NCI-H128 (cell line): Measurements from ENCODE around the gene IGSF9B.

ENCODE experiments used
- DNase-seq: peaks from one replicate; lab custom pipeline; 2025; ENCODE audit not compliant: unreplicated experiment; lab: John Stamatoyannopoulos, UW

Gene IGSF9B

GRCh38 chr11:133922078-133922870 lies 34.5 kb downstream of the IGSF9B start:
- DNase-seq, result no peak

DNA sequence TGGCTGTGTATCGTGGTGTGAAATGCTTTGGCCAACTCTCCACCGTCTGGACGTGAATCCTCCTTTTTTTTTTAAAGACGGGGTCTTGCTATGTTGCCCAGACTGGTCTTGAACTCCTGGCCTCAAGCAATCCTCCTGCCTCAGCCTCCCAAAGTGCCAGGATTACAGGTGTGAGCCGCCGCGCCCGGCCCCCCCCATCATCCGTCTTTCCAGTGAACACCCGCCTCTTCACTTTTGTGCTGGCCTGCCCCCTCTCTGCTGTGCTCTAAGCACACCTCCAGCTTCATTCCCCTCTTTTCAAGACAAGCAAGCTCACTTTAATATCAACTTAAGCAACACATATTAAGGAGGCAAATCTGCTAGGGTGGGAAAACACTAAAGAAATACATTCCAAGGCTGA lies 35.3 kb downstream of the IGSF9B start:
- no peak for DNase-seq

GRCh38 chr11:133921026-133921425 lies 35.7 kb downstream of the IGSF9B start:
- DNase-seq, result no peak

DNA sequence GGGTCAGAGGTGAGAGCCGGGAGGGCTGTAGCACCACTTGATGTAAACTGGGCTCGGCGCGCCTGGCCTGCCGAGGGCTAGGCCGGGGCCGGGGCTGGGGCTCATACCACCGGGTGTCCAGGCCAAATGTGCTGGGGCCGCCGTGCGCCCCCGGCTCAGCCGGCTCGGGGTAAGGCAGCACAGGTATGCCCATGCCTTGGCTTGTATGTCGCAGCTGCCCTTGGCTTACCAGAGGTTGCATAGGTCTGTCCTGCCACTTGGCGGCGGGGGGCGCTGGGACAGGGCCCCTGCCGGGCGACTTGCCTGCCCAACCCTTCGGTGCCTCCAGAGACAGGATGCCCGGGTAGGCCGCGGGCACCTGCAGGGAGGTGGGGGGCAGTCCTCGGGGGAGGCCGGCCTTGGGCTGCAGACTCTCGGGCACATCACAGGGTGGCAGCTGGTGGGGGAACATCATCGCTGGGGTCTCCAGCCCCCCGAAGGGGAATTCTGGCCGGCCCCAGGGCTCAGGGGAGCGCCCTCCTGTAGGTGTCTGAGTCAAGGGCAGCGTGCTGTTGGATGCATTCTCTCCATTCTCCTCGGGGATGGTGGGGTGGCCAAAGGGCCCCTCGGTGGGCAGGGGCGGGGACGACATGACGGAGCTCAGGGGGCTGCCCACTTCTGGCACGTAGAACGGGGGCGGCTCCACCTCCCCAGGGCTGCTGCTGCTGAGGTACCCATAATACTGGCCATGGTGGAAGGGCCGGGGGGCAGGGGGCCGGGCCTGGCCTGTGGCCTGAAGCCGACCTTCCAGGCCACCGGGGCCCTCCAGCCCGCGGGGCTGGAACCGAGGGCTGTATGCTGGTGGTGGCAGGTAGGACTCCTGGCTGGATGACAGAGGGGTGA lies 36.4 kb downstream of the IGSF9B start:
- no peak for DNase-seq

DNA sequence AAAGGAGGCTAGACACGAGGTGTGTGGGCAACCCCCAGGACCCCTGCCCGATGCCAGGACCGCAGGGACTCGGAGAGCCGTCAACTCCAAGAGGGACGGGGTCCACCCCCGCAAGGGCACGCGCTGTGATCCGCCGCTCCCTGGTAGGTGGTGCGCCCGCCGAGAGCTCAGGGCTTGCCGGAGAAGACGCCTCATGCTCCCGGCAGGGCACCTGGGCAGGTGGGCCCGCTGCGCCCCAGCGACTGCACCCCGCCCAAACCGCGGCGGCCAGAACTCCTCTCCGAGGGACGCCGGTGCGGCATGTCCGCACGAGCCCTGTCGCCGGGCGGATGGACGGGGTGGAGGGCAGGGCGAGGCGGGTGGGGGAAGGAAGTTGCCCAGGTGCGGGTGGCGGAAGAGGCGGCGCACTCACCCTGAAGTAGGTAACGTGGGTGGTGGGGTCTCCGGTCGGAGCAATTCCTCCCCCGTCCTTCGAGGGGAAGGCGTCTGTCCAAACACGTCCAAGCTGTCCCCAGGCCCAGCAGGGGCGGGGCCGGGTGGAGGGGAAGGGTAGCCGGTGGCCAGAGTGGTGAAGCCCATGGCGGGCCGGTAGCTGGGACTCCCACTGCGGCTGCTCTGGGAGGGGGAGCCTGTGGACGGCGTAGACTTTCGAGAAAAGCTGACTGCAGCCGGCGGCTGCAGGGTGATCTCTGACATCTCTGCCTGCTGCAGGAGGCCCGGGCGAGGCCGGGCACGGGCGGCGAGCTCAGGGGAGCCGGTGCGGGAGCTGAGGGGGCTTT lies 37.2 kb downstream of the IGSF9B start:
- no peak for DNase-seq

DNA sequence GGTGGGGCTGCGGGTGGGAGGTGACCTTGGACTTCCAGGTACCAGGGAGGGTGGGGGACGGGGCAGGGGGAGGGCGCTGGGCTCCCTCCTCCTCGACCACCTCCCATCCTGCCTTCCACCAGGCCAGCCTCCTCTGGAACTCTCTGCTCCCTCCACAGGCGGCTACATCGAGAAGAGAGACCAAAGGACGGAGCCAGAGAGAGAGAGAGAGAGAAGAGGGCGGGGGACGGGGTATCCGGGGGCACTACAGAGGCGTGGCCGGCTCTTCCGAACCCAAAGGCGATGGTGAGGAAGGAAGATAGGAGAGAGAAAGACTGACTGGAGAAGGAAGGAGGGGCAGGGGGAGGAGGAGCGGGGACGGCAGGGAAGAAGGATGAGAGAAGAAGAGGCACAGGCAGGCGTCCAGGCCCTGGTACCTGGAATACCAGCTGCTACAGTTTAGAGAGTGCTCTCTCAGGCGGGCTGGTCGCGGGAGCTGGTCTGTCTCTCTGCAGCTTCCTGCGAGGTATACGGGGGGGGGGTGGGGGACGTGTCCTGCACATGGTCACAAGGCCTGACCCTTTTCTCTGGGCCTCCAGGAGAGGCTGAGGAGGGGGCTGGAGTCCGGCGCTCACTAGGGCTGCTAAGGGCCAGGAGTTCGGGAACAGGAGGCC lies 38.0 kb downstream of the IGSF9B start:
- DNase-seq, result no peak

DNA sequence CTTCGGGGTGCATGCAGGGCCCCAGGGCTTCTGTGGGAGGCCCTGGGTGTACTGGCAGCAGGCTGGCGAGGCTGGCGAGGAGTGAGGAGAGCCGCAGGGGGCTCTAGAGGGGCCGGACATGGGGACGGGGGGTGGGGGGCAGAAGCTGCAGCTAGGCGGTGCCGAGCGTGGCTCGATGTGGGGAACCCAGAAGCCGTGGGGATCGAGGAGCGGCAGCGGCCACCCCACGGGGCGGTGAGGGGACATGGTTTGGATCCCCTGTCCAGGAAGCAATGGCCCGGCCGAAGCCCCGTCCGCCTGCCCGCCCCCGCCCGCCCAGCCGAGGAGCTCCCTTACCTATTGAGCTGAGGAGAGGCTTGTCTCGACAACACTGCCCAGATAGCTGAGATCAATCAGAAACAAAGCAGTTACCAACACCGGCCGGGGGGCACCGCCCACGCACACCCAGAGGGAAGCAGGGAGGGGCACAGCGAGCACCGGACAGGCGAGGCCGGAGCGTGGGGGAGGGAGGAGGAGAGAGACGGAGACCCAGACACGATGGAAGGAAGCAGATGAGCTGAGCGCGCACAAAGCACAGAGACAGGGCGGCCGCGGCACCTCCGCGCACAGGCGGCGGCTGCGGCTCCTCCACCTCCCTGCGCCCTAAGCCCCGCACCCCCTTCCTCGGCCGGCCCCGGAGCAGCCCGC lies 38.7 kb downstream of the IGSF9B start:
- no peak for DNase-seq

DNA sequence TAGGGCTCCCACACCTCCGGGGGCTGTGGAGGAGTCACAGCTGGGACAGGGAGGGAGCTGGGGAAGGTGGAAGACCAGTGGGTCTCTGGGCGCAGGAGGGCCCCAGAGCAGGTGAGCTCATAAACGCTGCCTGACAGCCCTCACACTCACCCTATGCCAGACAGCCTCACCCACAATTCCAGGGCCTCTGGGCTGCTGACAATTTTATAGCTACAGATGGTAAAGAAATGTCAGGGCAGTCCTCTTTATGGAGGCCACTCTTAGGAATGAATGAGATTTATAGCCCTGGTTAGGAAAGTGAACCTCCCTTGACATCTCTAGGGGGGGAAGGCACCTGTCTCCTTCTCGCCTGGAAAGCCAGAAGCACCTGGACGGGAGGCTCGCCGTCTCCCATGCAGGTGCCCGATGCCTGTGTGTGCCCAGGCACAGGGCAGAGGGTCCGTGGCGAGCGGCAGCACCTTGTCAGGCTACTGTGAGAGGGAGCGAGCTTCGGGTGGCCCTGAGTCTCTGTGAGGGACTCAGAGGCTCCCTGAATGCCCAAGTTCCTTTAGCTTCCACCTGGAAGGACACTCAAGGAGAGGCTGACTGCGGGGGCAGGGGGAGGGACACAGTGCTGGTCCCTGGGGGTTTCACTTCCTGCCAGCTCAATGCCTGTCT lies 39.9 kb downstream of the IGSF9B start:
- no peak for DNase-seq

DNA sequence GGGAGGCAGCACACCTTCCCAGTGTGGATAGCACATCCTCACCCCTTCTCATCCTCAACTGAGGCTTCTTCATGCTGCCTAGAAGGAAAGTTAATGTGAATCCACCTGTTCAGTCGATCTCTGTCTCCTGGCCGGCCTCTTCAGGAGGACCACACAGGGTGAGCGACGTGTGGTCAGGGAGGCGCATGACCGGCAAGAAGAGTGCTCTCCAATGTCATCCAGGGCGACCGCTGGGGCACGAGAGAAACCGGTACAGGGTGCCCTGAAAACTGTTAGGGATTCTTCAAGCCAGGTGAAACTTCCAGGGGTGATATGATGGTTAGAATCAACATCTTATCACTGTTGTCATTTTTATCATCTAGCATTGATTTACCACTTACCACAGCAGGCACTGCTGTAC lies 43.0 kb downstream of the IGSF9B start:
- DNase-seq, result no peak

DNA sequence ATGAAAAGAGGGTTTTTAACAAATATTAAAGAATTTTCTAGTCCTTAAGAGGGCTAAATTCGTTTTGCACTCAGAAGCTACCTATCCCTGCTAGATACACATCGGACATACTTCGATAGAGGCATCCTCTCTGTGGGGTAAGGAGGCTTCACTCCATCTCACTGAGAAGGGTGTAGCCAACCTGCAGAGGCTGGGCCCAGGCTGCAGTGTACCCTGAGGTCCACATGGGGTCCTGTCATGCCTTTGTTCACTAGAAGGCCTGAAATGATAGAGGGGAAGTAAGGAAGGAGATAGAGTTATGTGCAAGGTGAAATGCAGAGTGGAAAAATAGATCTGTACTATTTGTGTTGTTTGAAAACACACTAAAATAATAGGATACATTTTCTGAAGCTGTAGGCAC lies 45.6 kb downstream of the IGSF9B start:
- DNase-seq, result no peak

DNA sequence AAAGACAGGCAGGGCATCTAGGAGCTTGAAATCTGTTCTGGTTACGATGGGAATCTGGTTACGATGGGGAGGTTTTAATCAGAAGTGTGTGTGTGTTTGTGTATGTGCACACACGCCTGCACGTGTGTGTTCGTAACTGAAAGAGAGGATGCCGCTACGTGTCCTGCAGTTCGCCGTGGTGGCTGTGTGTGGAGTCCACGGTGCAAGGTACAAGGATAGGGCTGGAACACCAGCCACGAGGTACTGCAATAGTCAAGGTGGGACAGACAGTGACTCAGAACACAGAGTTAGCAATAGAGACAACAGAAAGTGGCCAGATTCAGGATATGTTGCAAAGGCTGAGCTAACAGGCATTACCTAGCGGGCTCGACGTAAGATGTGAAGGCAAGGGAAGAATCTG lies 46.7 kb downstream of the IGSF9B start:
- no peak for DNase-seq

- no peak for DNase-seq
Measured at GRCh38 chr11:133908827-133909226, 47.9 kb downstream of the IGSF9B start.

DNA sequence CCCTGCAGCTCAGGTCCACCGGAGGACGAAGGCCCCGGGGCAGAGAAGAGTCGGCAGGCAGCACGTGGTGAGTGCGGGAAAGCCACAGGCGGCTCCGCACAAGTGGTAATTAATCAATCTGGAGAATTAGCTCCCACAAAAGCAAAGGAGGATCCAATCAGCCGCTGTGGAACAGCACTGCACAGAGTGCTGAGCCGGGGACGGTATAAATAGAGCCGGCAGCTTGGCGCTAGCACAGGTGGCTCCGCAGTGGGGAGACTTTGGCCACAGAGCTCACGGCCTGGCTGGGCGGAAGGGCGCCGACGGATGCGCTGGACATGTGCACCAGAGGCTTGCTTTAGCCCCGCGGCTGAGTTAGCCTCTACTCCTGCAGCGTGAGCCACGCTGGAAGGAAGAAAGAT lies 48.9 kb downstream of the IGSF9B start:
- DNase-seq, result no peak

DNA sequence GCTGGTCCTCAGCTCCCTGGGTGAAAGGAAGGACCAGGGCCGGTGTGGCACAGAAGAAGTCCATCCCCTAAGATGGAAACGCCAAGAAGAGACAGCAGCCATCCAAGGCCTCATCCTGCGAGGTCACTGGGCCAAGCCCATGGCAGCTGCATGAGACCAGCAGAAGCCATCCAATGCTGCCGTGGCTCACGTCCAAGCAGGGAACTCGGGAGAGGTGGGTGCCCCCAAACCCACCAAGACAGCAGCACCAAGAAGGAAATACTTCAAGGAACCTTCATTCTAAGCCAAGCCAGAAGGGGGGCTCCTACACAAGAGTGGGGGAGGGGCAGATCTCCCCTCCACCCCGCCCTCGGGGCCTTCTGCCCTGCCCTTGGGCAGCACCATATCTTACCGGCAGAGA lies 49.6 kb downstream of the IGSF9B start:
- DNase-seq, result no peak

- DNase-seq, result no peak
Measured at GRCh38 chr11:133906746-133907145, 50.0 kb downstream of the IGSF9B start.

DNA sequence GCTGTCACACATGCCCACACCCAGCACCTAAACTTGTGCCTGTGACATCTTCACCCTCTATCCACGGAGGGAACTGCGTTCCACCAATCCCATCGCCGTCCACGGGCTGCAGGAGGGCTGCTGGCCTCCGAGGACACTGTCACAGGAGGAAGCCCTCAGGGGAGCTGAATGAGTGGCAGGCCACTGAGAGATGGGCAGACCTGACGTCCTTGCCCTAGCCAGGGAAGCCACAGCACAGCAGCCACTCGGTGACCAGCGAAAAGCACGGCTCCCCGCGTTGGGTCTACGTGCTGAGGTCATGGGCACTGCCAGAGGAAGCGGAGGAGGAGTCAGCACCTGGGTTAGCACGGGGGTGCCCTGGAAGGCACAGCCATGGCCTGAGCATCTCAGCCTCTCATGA lies 50.5 kb downstream of the IGSF9B start:
- no peak for DNase-seq

GRCh38 chr11:133905677-133906156 lies 51.1 kb downstream of the IGSF9B start:
- no peak for DNase-seq

- DNase-seq, result no peak
Measured at GRCh38 chr11:133904818-133905515, 51.8 kb downstream of the IGSF9B start.
